ENCODE data around the gene STK24.

- TF ChIP-seq CTCF (IDR thresholded peaks at IDR 0.05 in 2 of 3, conservative IDR thresholded peaks at IDR 0.05 in 1 of 3; ENCODE audit: control insufficient read depth in 2 of 3, extremely low read depth in 1 of 3, insufficient read depth in 1 of 3, low read depth in 3 of 3, low read length in 3 of 3) = no peak
- no peak for TF ChIP-seq BRCA1 (IDR thresholded peaks at IDR 0.05; ENCODE audit: low read depth, low read length)
- no peak for TF ChIP-seq ELK1 (IDR thresholded peaks at IDR 0.05; ENCODE audit: low read depth, low read length)
These were observed 9.0 kb upstream of the STK24 start for GRCh38 chr13:98585946-98586345.
